HepG2 (cell line): ENCODE results near the gene TNP2. TPM values are rescaled to one million over a fixed set of nuclear protein-coding genes. Genes with fewer than 3 reads are reported as not detected.
A peak's percentile ranks its signal among the peaks of the same experiment; 100 is the strongest.

Experiments used
- ARID5B ChIP-seq: IDR thresholded peaks from 2 replicates; pipeline ENCODE4 v1.4.0; 2020; ENCODE audit warnings: mild to moderate bottlenecking, missing genetic modification reagents
- BRCA1 ChIP-seq: sonication (generic); formaldehyde crosslinking; IDR thresholded peaks from 2 replicates; pipeline ENCODE4 v1.4.0; 2020; ENCODE audit warnings: missing genetic modification reagents
- CBX5 ChIP-seq: sonication (generic); formaldehyde crosslinking; IDR thresholded peaks from 2 replicates; pipeline ENCODE4 v1.4.0; 2020; ENCODE audit warnings: missing genetic modification reagents, borderline replicate concordance
- DNMT1 ChIP-seq: sonication (generic); formaldehyde crosslinking; IDR thresholded peaks from 2 replicates; pipeline ENCODE4 v1.5.1; 2020; ENCODE audit warnings: mild to moderate bottlenecking, missing genetic modification reagents
- IRF2 ChIP-seq: IDR thresholded peaks from 2 replicates; pipeline ENCODE4 v1.6.1; 2018; ENCODE audit warnings: missing genetic modification reagents, missing compliant biosample characterization
- JUN ChIP-seq: sonication (generic); formaldehyde crosslinking; IDR thresholded peaks from 2 replicates; pipeline ENCODE4 v1.4.0; 2020; ENCODE audit warnings: mild to moderate bottlenecking, missing genetic modification reagents
- MBD4 ChIP-seq: IDR thresholded peaks from 2 replicates; pipeline ENCODE4 v1.6.1; 2012; ENCODE audit warnings: low read length, inconsistent platforms, borderline replicate concordance
- POLR2A ChIP-seq, 2 experiments: IDR thresholded peaks; 2 replicates each; pipeline ENCODE4 v1.6.1; 2011; ENCODE audit warnings: low read depth in 2 of 2, low read length in 2 of 2, mild to moderate bottlenecking in 1 of 2, moderate library complexity in 1 of 2; ENCODE audit not compliant: insufficient read depth in 1 of 2
- PRDM4 ChIP-seq: sonication (generic); formaldehyde crosslinking; IDR thresholded peaks from 2 replicates; pipeline ENCODE4 v1.9.0; 2021; ENCODE audit warnings: missing genetic modification reagents, borderline replicate concordance
- U2AF1 ChIP-seq: fragments of 200-400 bp; formaldehyde crosslinking; optimal IDR thresholded peaks from 2 replicates; pipeline ENCODE3; 2017; ENCODE audit warnings: mild to moderate bottlenecking, low read depth, low read length
- ZIK1 ChIP-seq: sonication (generic); formaldehyde crosslinking; IDR thresholded peaks from 2 replicates; pipeline ENCODE4 v1.5.0; 2020; ENCODE audit warnings: mild to moderate bottlenecking, low read depth, missing genetic modification reagents, borderline replicate concordance
- ZNF17 ChIP-seq: sonication (generic); formaldehyde crosslinking; IDR thresholded peaks from 2 replicates; pipeline ENCODE4 v1.5.0; 2020; ENCODE audit warnings: mild to moderate bottlenecking, missing genetic modification reagents
- ZNF207 ChIP-seq: fragments of 450-650 bp; IDR thresholded peaks from 2 replicates; pipeline ENCODE4 v1.6.1; 2016; ENCODE audit warnings: antibody characterized with exemption, borderline replicate concordance
- ZNF263 ChIP-seq: sonication (generic); formaldehyde crosslinking; IDR thresholded peaks from 2 replicates; pipeline ENCODE4 v1.4.0; 2020; ENCODE audit warnings: missing genetic modification reagents
- ZNF362 ChIP-seq: sonication (generic); formaldehyde crosslinking; IDR thresholded peaks from 2 replicates; pipeline ENCODE4 v1.4.0; 2020; ENCODE audit warnings: missing genetic modification reagents, mild to moderate bottlenecking, borderline replicate concordance
- ZNF512B ChIP-seq: sonication (generic); formaldehyde crosslinking; IDR thresholded peaks from 2 replicates; pipeline ENCODE4 v1.5.1; 2020; ENCODE audit warnings: missing genetic modification reagents, mild to moderate bottlenecking, borderline replicate concordance
- ZNF570 ChIP-seq: sonication (generic); formaldehyde crosslinking; IDR thresholded peaks from 2 replicates; pipeline ENCODE4 v1.4.0; 2020; ENCODE audit warnings: mild to moderate bottlenecking, missing genetic modification reagents, borderline replicate concordance
- ZNF740 ChIP-seq: sonication (generic); formaldehyde crosslinking; IDR thresholded peaks from 2 replicates; pipeline ENCODE4 v1.4.0; 2020; ENCODE audit warnings: missing genetic modification reagents
- polyA plus RNA-seq, 8 experiments: library from polyadenylated mRNA; depleted of rRNA in 3 of 8; stranded (reverse) in 7 of 8; unstranded in 1 of 8; fragments of >200 nt; fragmentation: Illumina TruSeq in 4 of 8; extraction: Trizol in 4 of 8; gene quantifications; 2 replicates each; pipeline versions ENCODE4 v1.2.1 to v1.2.3, GENCODE V29; 2011 to 2016; ENCODE audit warnings: low read depth in 4 of 8, missing spikeins in 1 of 8, mixed read lengths in 1 of 8; ENCODE audit not compliant: insufficient read depth in 1 of 8
- total RNA-seq, 5 experiments: library from RNA; depleted of rRNA; stranded (reverse); fragments of >200 nt; fragmentation: Illumina TruSeq; extraction: Trizol; gene quantifications; 2 replicates each; pipeline ENCODE4 v1.2.3, GENCODE V29; 2016; ENCODE audit warnings: low read depth in 1 of 5

The TNP2 gene
- total and polyA plus RNA-seq, 2 of the 13 experiments (the other 11 are each of a cell fraction or from before 2014, with no cell fraction given) = not detected

GRCh38 chr16:11257131-11257938, 11.8 kb downstream of the TNP2 start (continued):
- 0 out of 2 replicates have a peak, but pooled peaks have one; percentile 69 for TF ChIP-seq ZNF512B (CRISPR knock-in tag)
- peak; percentile 94 for TF ChIP-seq IRF2 (CRISPR knock-in tag)
- peak; percentile 41; the same call in 1 of the 2 replicates for TF ChIP-seq ZIK1 (CRISPR knock-in tag)
- TF ChIP-seq PRDM4 = no peak
- TF ChIP-seq U2AF1 = peak; percentile 86
- TF ChIP-seq ZNF740 = peak; percentile 75; the same call in 1 of the 2 replicates
- no peak for TF ChIP-seq MBD4
- no peak; a peak in 1 of 4 replicates for TF ChIP-seq POLR2A (IDR thresholded peaks at IDR 0.05; ENCODE audit: insufficient read depth in 1 of 2, low read depth in 2 of 2, low read length in 2 of 2)
- TF ChIP-seq ZNF263 (CRISPR knock-in tag) = peak; percentile 69
- TF ChIP-seq CBX5 (CRISPR knock-in tag) = no peak
- TF ChIP-seq BRCA1 (CRISPR knock-in tag) = peak; percentile 82; the same call in 1 of the 2 replicates
- no peak for TF ChIP-seq ZNF207
- peak; percentile 56; the same call in 1 of the 2 replicates for TF ChIP-seq ZNF362 (CRISPR knock-in tag)
- TF ChIP-seq DNMT1 (CRISPR knock-in tag) = peak; percentile 56; the same call in 1 of the 2 replicates
- TF ChIP-seq ZNF17 = no peak
- 0 out of 2 replicates have a peak, but pooled peaks have one; percentile 34 for TF ChIP-seq JUN
- no peak for TF ChIP-seq ZNF570 (CRISPR knock-in tag)
- peak; percentile 52 for TF ChIP-seq ARID5B (CRISPR knock-in tag)
